SK-N-SH (cell line): ENCODE measurements around the gene EXOC4. TPM values are rescaled to one million over a fixed set of nuclear protein-coding genes. Genes with fewer than 3 reads are reported as not detected.

Experiments
- CTCF ChIA-PET: fragments of 300-600, 350-600 bp; formaldehyde crosslinking; extraction: SDS; loops from one replicate; lab custom pipeline; 2021; lab: Yijun Ruan, JAX
- POLR2A ChIA-PET: fragments of 350-600 bp; sonication (Branson Sonifier 250); formaldehyde crosslinking; extraction: SDS; loops from one replicate; lab custom pipeline; 2020; ENCODE audit warnings: antibody characterized with exemption, inconsistent platforms; lab: Yijun Ruan, JAX
- DNase-seq: peaks from one replicate; pipeline ENCODE4 v3.0.0; 2012
- H2AFZ ChIP-seq: fragments of 200-600 bp; sonication (generic); 2 replicates; pipeline ENCODE4 v1.8.1; 2016; ENCODE audit warnings: antibody characterized with exemption, mild to moderate bottlenecking, low read depth
- H3F3A ChIP-seq: fragments of 200-600 bp; sonication (generic); replicated peaks from 2 replicates; pipeline ENCODE3; 2016; ENCODE audit warnings: antibody characterized with exemption, mild to moderate bottlenecking; ENCODE audit not compliant: insufficient read depth
- H3K27ac ChIP-seq, 2 experiments: fragments of 200-500 bp in 1 of 2; fragments of 200-600 bp in 1 of 2; sonication (Bioruptor generic) in 1 of 2; sonication (generic), shearing (Covaris generic) in 1 of 2; 2 replicates each; pipeline versions ENCODE4 v1.5.1 to v1.6.1; 2014 to 2016; ENCODE audit warnings: low read depth in 2 of 2, inconsistent platforms in 1 of 2, low read length in 1 of 2, mild to moderate bottlenecking in 1 of 2, mixed read lengths in 1 of 2
- H3K27me3 ChIP-seq: fragments of 200-600 bp; sonication (generic), shearing (Covaris generic); 2 replicates; pipeline ENCODE4 v1.6.1; 2016; ENCODE audit warnings: mixed run types; ENCODE audit not compliant: insufficient read depth
- H3K36me3 ChIP-seq, 2 experiments: fragments of 200-500 bp in 1 of 2; fragments of 200-600 bp in 1 of 2; sonication (Bioruptor generic) in 1 of 2; sonication (generic) in 1 of 2; replicated peaks in 1 of 2; 2 replicates each; pipeline versions ENCODE3 to v1.5.1; 2014 to 2016; ENCODE audit warnings: low read length in 1 of 2, mild to moderate bottlenecking in 1 of 2; ENCODE audit not compliant: insufficient read depth in 2 of 2, control insufficient read depth in 1 of 2
- H3K4me1 ChIP-seq, 2 experiments: fragments of 200-500 bp in 1 of 2; fragments of 200-600 bp in 1 of 2; sonication (Bioruptor generic) in 1 of 2; sonication (generic), shearing (Covaris generic) in 1 of 2; 2 replicates each; pipeline versions ENCODE4 v1.5.1 to v1.6.1; 2014 to 2016; ENCODE audit warnings: low read depth in 1 of 2, low read length in 1 of 2, mixed run types in 1 of 2; ENCODE audit not compliant: insufficient read depth in 2 of 2, control insufficient read depth in 1 of 2
- H3K4me2 ChIP-seq: fragments of 200-600 bp; sonication (generic), shearing (Covaris generic); 2 replicates; pipeline ENCODE4 v1.6.1; 2017; ENCODE audit warnings: mixed run types
- H3K4me3 ChIP-seq, 2 experiments: fragments of 200-500 bp in 1 of 2; fragments of 200-600 bp in 1 of 2; sonication (Bioruptor generic) in 1 of 2; sonication (generic), shearing (Covaris generic) in 1 of 2; 2 replicates each; pipeline versions ENCODE4 v1.5.1 to v1.8.1; 2014 to 2016; ENCODE audit warnings: low read depth in 2 of 2, inconsistent platforms in 1 of 2, low read length in 1 of 2, mild to moderate bottlenecking in 1 of 2, mixed read lengths in 1 of 2, moderate library complexity in 1 of 2
- H3K79me2 ChIP-seq: fragments of 200-600 bp; sonication (generic); 2 replicates; pipeline ENCODE4 v1.8.1; 2017; ENCODE audit warnings: mild to moderate bottlenecking; ENCODE audit not compliant: insufficient read depth
- H3K9ac ChIP-seq: fragments of 200-600 bp; sonication (generic); 2 replicates; pipeline ENCODE4 v1.6.1; 2017; ENCODE audit warnings: mixed run types
- H3K9me2 ChIP-seq: fragments of 200-600 bp; sonication (generic); 2 replicates; pipeline ENCODE4 v1.6.1; 2017; ENCODE audit warnings: mixed run types
- H3K9me3 ChIP-seq: fragments of 200-600 bp; sonication (generic); 2 replicates; pipeline ENCODE4 v1.6.1; 2017; ENCODE audit warnings: mixed run types, mild to moderate bottlenecking, moderate library complexity
- H4K20me1 ChIP-seq: fragments of 200-600 bp; sonication (generic); 2 replicates; pipeline ENCODE4 v1.6.1; 2017; ENCODE audit warnings: mild to moderate bottlenecking, mixed run types; ENCODE audit not compliant: insufficient read depth
- CHD2 ChIP-seq: fragments of 150-350 bp; IDR thresholded peaks from 2 replicates; pipeline ENCODE4 v1.6.1; 2018; ENCODE audit warnings: low read length; ENCODE audit not compliant: partially characterized antibody
- ELF1 ChIP-seq: IDR thresholded peaks from 2 replicates; pipeline ENCODE4 v1.4.0; 2012
- EP300 ChIP-seq, 2 experiments: IDR thresholded peaks; 2 replicates each; pipeline versions ENCODE4 v1.4.0 to v1.6.1; 2012; ENCODE audit warnings: borderline replicate concordance in 1 of 2, low read depth in 1 of 2, low read length in 1 of 2
- FOSL2 ChIP-seq: IDR thresholded peaks from 2 replicates; pipeline ENCODE4 v1.4.0; 2012; ENCODE audit warnings: low read depth, mild to moderate bottlenecking, moderate library complexity, borderline replicate concordance
- FOXJ3 ChIP-seq: sonication (generic); formaldehyde crosslinking; IDR thresholded peaks from 2 replicates; pipeline ENCODE4 v1.5.1; 2020; ENCODE audit warnings: mild to moderate bottlenecking, missing genetic modification reagents
- GABPA ChIP-seq: IDR thresholded peaks from 2 replicates; pipeline ENCODE4 v1.4.0; 2012; ENCODE audit warnings: low read depth, mild to moderate bottlenecking
- MAX ChIP-seq: IDR thresholded peaks from 2 replicates; pipeline ENCODE4 v1.4.0; 2012; ENCODE audit warnings: low read depth
- PBX3 ChIP-seq: IDR thresholded peaks from 2 replicates; pipeline ENCODE4; 2012
- POLR2AphosphoS5 ChIP-seq: IDR thresholded peaks from 2 replicates; pipeline ENCODE4 v1.6.1; 2012; ENCODE audit warnings: low read depth, low read length
- RAD21 ChIP-seq: IDR thresholded peaks from 2 replicates; pipeline ENCODE4 v1.6.1; 2012; ENCODE audit warnings: mild to moderate bottlenecking, low read length
- RXRA ChIP-seq: IDR thresholded peaks from 2 replicates; pipeline ENCODE4 v1.4.0; 2012; ENCODE audit warnings: low read depth, mild to moderate bottlenecking, borderline replicate concordance
- SIN3A ChIP-seq: IDR thresholded peaks from 2 replicates; pipeline ENCODE4 v1.6.1; 2012; ENCODE audit warnings: low read depth, mild to moderate bottlenecking, low read length, moderate library complexity, borderline replicate concordance
- TAF1 ChIP-seq: IDR thresholded peaks from 2 replicates; pipeline ENCODE4 v1.6.1; 2012; ENCODE audit warnings: low read depth, mild to moderate bottlenecking, low read length, moderate library complexity, borderline replicate concordance
- TEAD4 ChIP-seq: IDR thresholded peaks from 2 replicates; pipeline ENCODE4 v1.4.0; 2012; ENCODE audit warnings: mild to moderate bottlenecking, borderline replicate concordance; ENCODE audit not compliant: insufficient read depth
- USF2 ChIP-seq: fragments of 150-350 bp; IDR thresholded peaks from 2 replicates; pipeline ENCODE4 v1.6.1; 2017; ENCODE audit warnings: antibody characterized with exemption, low read length, low read depth, borderline replicate concordance
- YY1 ChIP-seq: IDR thresholded peaks from 2 replicates; pipeline ENCODE4 v1.4.0; 2012; ENCODE audit warnings: low read depth, mild to moderate bottlenecking
- WGBS: methylation state at CpG from one replicate; pipeline ENCODE4 v1.1.6; 2017; ENCODE audit warnings: low lambda C conversion rate; 5-methylcytosine and 5-hydroxymethylcytosine counted together
- polyA plus RNA-seq, 3 experiments: library from polyadenylated mRNA; depleted of rRNA; stranded (reverse); fragments of >200 nt; gene quantifications; 2 replicates each; pipeline ENCODE4 v1.2.3, GENCODE V29; 2012

Gene EXOC4
- polyA plus RNA-seq, 1 of the 3 experiments (the other 2 are of a cell fraction), result 37.3 TPM

GRCh38 chr7:133331861-133332260 is 79.0 kb downstream of the EXOC4 start:
- peaks cover 9% of the 10 kb centered on the region for H3F3A ChIP-seq
- POLR2A ChIA-PET, result no interaction called here

GRCh38 chr7:133339772-133340171 is 86.9 kb downstream of the EXOC4 start:
- DNase-seq, result no peak
- Histone ChIP-seq H3F3A (no peaks in the 10 kb centered on the region), H2AFZ (no peak overlapping the region), H3K4me3 (no peak overlapping the region), H3K4me1 (no peaks in the 10 kb centered on the region), H3K27ac (no peak overlapping the region), H3K9me2 (no peaks in the 10 kb centered on the region), H3K79me2 (peaks cover 24% of the 10 kb centered on the region), H3K9ac (no peak overlapping the region), H3K36me3 (peaks cover 0 to 37% of the 10 kb centered on the region in 2 experiments), H3K4me2 (no peak overlapping the region), H4K20me1 (no peaks in the 10 kb centered on the region), H3K27me3 (no peaks in the 10 kb centered on the region), H3K9me3 (peaks cover 11% of the 10 kb centered on the region; the same call in 1 of the 2 replicates)
- 92% methylated on average over 2 of the region's 2 CpGs for WGBS
- TF ChIP-seq RXRA (no peak), MAX (no peak), TEAD4 (no peak)
- ChIA-PET POLR2A (no interaction called here), CTCF (no interaction called here)

More at GRCh38 chr7:133331861-133332260, 79.0 kb downstream of the EXOC4 start:
- Histone ChIP-seq H4K20me1 (no peaks in the 10 kb centered on the region), H3K36me3 (peaks cover 0 to 22% of the 10 kb centered on the region in 2 experiments), H3K9ac (no peak overlapping the region), H3K27me3 (no peaks in the 10 kb centered on the region)
- no peak for DNase-seq
- CTCF ChIA-PET, result interaction anchor here (0.7 to 3.1 kb wide), 3 partner anchors 11 to 538 kb away, joined by 3 to 16 read pairs (median 5); no protein-coding TSS in a partner anchor
- no peak for TF ChIP-seq POLR2AphosphoS5
- TF ChIP-seq TAF1, result no peak
- TF ChIP-seq FOXJ3 (CRISPR knock-in tag), result no peak
- no peak for TF ChIP-seq EP300 (IDR thresholded peaks at IDR 0.05; ENCODE audit: borderline replicate concordance in 1 of 2, low read depth in 1 of 2, low read length in 1 of 2)
- no peak for TF ChIP-seq RAD21
- no peak for TF ChIP-seq TEAD4
- no peak for TF ChIP-seq CHD2
- TF ChIP-seq SIN3A, result no peak
- TF ChIP-seq GABPA, result no peak
- TF ChIP-seq PBX3, result no peak
- no peak for TF ChIP-seq YY1
- no peak for TF ChIP-seq FOSL2
- no peak for TF ChIP-seq ELF1
- no peak for TF ChIP-seq MAX
- TF ChIP-seq USF2, result no peak
- TF ChIP-seq, all 33 proteins: peak for 0
- Histone ChIP-seq H3K9me3 (no peaks in the 10 kb centered on the region), H3K79me2 (no peaks in the 10 kb centered on the region; the same call in 1 of the 2 replicates), H3K9me2 (no peaks in the 10 kb centered on the region), H2AFZ (no peak overlapping the region), H3K4me2 (no peak overlapping the region), H3K4me3 (no peak overlapping the region), H3K4me1 (no peaks in the 10 kb centered on the region), H3K27ac (no peak overlapping the region)
- 94% methylated on average over 1 of the region's 1 CpG for WGBS
